A549 (cell line): ENCODE data around the gene TTC39B. TPM values are rescaled to one million over a fixed set of nuclear protein-coding genes. Genes with fewer than 3 reads are reported as not detected.

Source experiments
- ATAC-seq, 2 experiments: fragments of 200-7000 bp in 1 of 2; fragments of >200 bp in 1 of 2; cut with Nextera tagmentation in 1 of 2; cut with Tn5 transposase in 1 of 2; 3 replicates each; pipeline versions ENCODE4 v1.8.0 to v1.9.1; 2018 to 2020; ENCODE audit warnings: mild to moderate bottlenecking in 1 of 2, moderate library complexity in 1 of 2
- CTCF ChIA-PET: fragments of 300-600 bp; sonication (Branson Sonifier 250); formaldehyde crosslinking; extraction: SDS; loops from one replicate; lab custom pipeline; 2021; ENCODE audit warnings: antibody characterized with exemption, inconsistent platforms; lab: Yijun Ruan, JAX
- POLR2A ChIA-PET: fragments of 350-600 bp; formaldehyde crosslinking; extraction: SDS; loops from one replicate; lab custom pipeline; 2021; ENCODE audit warnings: antibody characterized with exemption, inconsistent platforms; lab: Yijun Ruan, JAX
- DNase-seq, 2 experiments: peaks; one replicate each; pipeline versions ENCODE4 v3.0.0 to v3.0.0-alpha.2; 2011 to 2016; ENCODE audit warnings: low read depth in 1 of 2, low spot score in 1 of 2
- FAIRE-seq: peaks from 2 replicates; lab custom pipeline; 2011; peaks lifted over from hg19 to GRCh38; lab: Jason Lieb, UNC
- H3K27ac ChIP-seq, 2 experiments: fragments of >200 bp; sonication (Bioruptor Twin); formaldehyde crosslinking; 3 replicates each; pipeline ENCODE4 v1.5.1; 2016 to 2017
- H3K4me1 ChIP-seq: fragments of >200 bp; sonication (Bioruptor Twin); formaldehyde crosslinking; 3 replicates; pipeline ENCODE4 v1.6.1; 2016
- H3K4me2 ChIP-seq: fragments of >200 bp; sonication (Bioruptor Twin); formaldehyde crosslinking; 3 replicates; pipeline ENCODE4 v1.6.1; 2016
- H3K4me3 ChIP-seq: fragments of >200 bp; sonication (Bioruptor Twin); formaldehyde crosslinking; 3 replicates; pipeline ENCODE4 v1.5.1; 2016
- H3K9me3 ChIP-seq: fragments of >200 bp; sonication (Bioruptor Twin); formaldehyde crosslinking; 3 replicates; pipeline ENCODE4 v1.6.1; 2016
- ATOH8 ChIP-seq: fragments of 250-450 bp; sonication (Bioruptor Pico); IDR thresholded peaks from 2 replicates; pipeline ENCODE4 v1.5.0; 2020; ENCODE audit warnings: low read depth, mild to moderate bottlenecking, moderate library complexity
- CBX8 ChIP-seq: fragments of 200-600 bp; sonication (generic); IDR thresholded peaks from 2 replicates; pipeline ENCODE4 v1.6.1; 2016
- CEBPB ChIP-seq, 2 experiments: fragments of >200 bp in 1 of 2; sonication (Bioruptor Twin) in 1 of 2; formaldehyde crosslinking in 1 of 2; IDR thresholded peaks; 2 replicates each; pipeline ENCODE4 v1.6.1; 2012 to 2016
- ELK1 ChIP-seq: fragments of 150-350 bp; IDR thresholded peaks from 2 replicates; pipeline ENCODE4 v1.6.1; 2014; ENCODE audit warnings: low read depth, mild to moderate bottlenecking, low read length
- HOXA7 ChIP-seq: fragments of 250-450 bp; sonication (Bioruptor Pico); IDR thresholded peaks from 2 replicates; pipeline ENCODE4 v1.5.0; 2020; ENCODE audit warnings: mild to moderate bottlenecking, moderate library complexity
- HOXB5 ChIP-seq: fragments of 250-450 bp; sonication (Bioruptor Pico); IDR thresholded peaks from 2 replicates; pipeline ENCODE4 v1.5.0; 2020; ENCODE audit warnings: mild to moderate bottlenecking, moderate library complexity
- MAFK ChIP-seq: fragments of 450-650 bp; IDR thresholded peaks from 2 replicates; pipeline ENCODE4 v1.6.1; 2014; ENCODE audit not compliant: partially characterized antibody
- MAX ChIP-seq: IDR thresholded peaks from 2 replicates; pipeline ENCODE4 v1.6.1; 2012
- MAZ ChIP-seq: fragments of 150-350 bp; IDR thresholded peaks from 2 replicates; pipeline ENCODE4 v1.6.1; 2014; ENCODE audit warnings: antibody characterized with exemption, low read depth, low read length, borderline replicate concordance
- NFE2L2 ChIP-seq: fragments of 150-350 bp; conservative IDR thresholded peaks from 2 replicates; pipeline ENCODE4 v1.6.1; 2014; ENCODE audit warnings: low read length
- NR3C1 ChIP-seq: fragments of >200 bp; sonication (Bioruptor Twin); formaldehyde crosslinking; IDR thresholded peaks from 3 replicates; pipeline ENCODE4 v1.6.1; 2017
- PHF8 ChIP-seq: fragments of 200-600 bp; sonication (generic); IDR thresholded peaks from 2 replicates; pipeline ENCODE4 v1.6.1; 2016; ENCODE audit warnings: low read depth, mild to moderate bottlenecking, antibody characterized with exemption, moderate library complexity, borderline replicate concordance
- POLR2A ChIP-seq: IDR thresholded peaks from 2 replicates; pipeline ENCODE4 v1.6.1; 2012; ENCODE audit warnings: mild to moderate bottlenecking, low read length
- POLR2AphosphoS2 ChIP-seq: conservative IDR thresholded peaks from 2 replicates; pipeline ENCODE4 v1.6.1; 2012; ENCODE audit warnings: low read length, improper control_type of control experiment, inconsistent platforms
- RAD21 ChIP-seq, 2 experiments: fragments of >200 bp in 1 of 2; sonication (Bioruptor Twin) in 1 of 2; formaldehyde crosslinking in 1 of 2; IDR thresholded peaks in 1 of 2; conservative IDR thresholded peaks in 1 of 2; 2 replicates in 1 of 2; 3 replicates in 1 of 2; pipeline ENCODE4 v1.6.1; 2012 to 2018; ENCODE audit warnings: inconsistent platforms in 1 of 2
- ZFP36 ChIP-seq: fragments of 450-650 bp; IDR thresholded peaks from 2 replicates; pipeline ENCODE4 v1.6.1; 2014; ENCODE audit warnings: borderline replicate concordance; ENCODE audit not compliant: partially characterized antibody
- ZNF302 ChIP-seq: fragments of 250-450 bp; sonication (Bioruptor Pico); IDR thresholded peaks from 2 replicates; pipeline ENCODE4 v1.9.0; 2021; ENCODE audit warnings: inconsistent platforms, mild to moderate bottlenecking, moderate library complexity
- ZSCAN20 ChIP-seq: fragments of 250-450 bp; sonication (Bioruptor Pico); IDR thresholded peaks from 2 replicates; pipeline ENCODE4 v1.8.0; 2022; ENCODE audit warnings: mild to moderate bottlenecking, moderate library complexity
- WGBS: methylation state at CpG from one replicate; pipeline ENCODE4 v1.1.6; 2017; ENCODE audit errors: missing lambda C conversion rate; 5-methylcytosine and 5-hydroxymethylcytosine counted together
- polyA plus RNA-seq, 4 experiments: library from polyadenylated mRNA; depleted of rRNA in 3 of 4; stranded (reverse); fragments of >200 nt; fragmentation: RNase III in 1 of 4; extraction: RNeasy Plus Mini Kit Qiagen cat#74134 plus additional on column Dnase treatment in 1 of 4; gene quantifications; 2 replicates in 3 of 4; 3 replicates in 1 of 4; pipeline ENCODE4 v1.2.3, GENCODE V29; 2011 to 2017
- TF ChIP-seq, protein P1 (sequence below): fragments of >200 bp; sonication (Bioruptor Twin); formaldehyde crosslinking; IDR thresholded peaks from 3 replicates; pipeline ENCODE4 v1.5.1; 2016
- TF ChIP-seq, protein P2 (sequence below): IDR thresholded peaks from 2 replicates; pipeline ENCODE4 v1.6.1; 2012; ENCODE audit warnings: low read depth, borderline replicate concordance

TTC39B gene
- polyA plus RNA-seq, 2 of the 4 experiments (the other 2 are of a cell fraction): 0.94 to 4.4 TPM

- TF ChIP-seq POLR2A (no peak), ELK1 (no peak), CBX8 (no peak), HOXA7 (no peak), MAFK (no peak), RAD21 (conservative IDR thresholded peaks at IDR 0.05 in 1 of 2, IDR thresholded peaks at IDR 0.05 in 1 of 2) (peak in 1 of 2 experiments; percentile 43; a peak in 2 of 5 replicates), POLR2AphosphoS2 (no peak), ATOH8 (CRISPR knock-in tag) (no peak), ZNF302 (CRISPR knock-in tag) (no peak)
- TF ChIP-seq, protein P1, sequence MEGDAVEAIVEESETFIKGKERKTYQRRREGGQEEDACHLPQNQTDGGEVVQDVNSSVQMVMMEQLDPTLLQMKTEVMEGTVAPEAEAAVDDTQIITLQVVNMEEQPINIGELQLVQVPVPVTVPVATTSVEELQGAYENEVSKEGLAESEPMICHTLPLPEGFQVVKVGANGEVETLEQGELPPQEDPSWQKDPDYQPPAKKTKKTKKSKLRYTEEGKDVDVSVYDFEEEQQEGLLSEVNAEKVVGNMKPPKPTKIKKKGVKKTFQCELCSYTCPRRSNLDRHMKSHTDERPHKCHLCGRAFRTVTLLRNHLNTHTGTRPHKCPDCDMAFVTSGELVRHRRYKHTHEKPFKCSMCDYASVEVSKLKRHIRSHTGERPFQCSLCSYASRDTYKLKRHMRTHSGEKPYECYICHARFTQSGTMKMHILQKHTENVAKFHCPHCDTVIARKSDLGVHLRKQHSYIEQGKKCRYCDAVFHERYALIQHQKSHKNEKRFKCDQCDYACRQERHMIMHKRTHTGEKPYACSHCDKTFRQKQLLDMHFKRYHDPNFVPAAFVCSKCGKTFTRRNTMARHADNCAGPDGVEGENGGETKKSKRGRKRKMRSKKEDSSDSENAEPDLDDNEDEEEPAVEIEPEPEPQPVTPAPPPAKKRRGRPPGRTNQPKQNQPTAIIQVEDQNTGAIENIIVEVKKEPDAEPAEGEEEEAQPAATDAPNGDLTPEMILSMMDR: peak; percentile 43
- TF ChIP-seq, protein P2, sequence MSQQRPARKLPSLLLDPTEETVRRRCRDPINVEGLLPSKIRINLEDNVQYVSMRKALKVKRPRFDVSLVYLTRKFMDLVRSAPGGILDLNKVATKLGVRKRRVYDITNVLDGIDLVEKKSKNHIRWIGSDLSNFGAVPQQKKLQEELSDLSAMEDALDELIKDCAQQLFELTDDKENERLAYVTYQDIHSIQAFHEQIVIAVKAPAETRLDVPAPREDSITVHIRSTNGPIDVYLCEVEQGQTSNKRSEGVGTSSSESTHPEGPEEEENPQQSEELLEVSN: no peak
- CTCF ChIA-PET: interaction anchor here (1.1 to 1.6 kb wide), 7 partner anchors 8 to 125 kb away, joined by 3 to 6 read pairs (median 4); no protein-coding TSS in a partner anchor
- DNase-seq: peak; percentile 13 to 67
- no peak overlapping the region for H3K4me2 ChIP-seq
- no peak overlapping the region for H3K4me3 ChIP-seq
- H3K27ac ChIP-seq: no peak overlapping the region
- H3K4me1 ChIP-seq: no peaks in the 10 kb centered on the region
- 38% methylated on average over 13 of the region's 13 CpGs for whole genome bisulfite sequencing
- H3K9me3 ChIP-seq: no peaks in the 10 kb centered on the region
- ATAC-seq: peak; percentile 43 to 86; a peak in 4 of 6 replicates
- no peak for FAIRE-seq
- POLR2A ChIA-PET: no interaction called here
These were observed 75.0 kb downstream of the TTC39B start for GRCh38 chr9:15231788-15232635.

DNA sequence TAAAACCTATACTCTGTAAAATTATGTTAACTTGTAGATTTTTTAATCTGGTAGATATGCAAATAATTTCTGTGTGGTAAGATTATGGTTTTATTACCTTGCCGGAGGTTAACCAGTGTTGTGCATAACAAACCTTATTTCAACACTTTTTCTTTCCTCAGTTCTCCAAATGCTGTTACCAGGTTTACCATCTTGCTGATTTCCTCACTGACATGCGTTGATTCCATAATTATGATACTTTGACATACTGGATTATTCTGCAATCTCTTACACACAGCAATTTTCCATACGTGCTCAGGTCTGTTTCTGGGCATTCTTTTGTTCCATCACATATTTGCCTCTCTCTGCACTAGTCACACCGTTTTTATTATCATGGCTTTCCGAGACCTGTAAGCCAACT is 77.6 kb downstream of the TTC39B start:
- CTCF ChIA-PET: no interaction called here
- H3K9me3 ChIP-seq: no peaks in the 10 kb centered on the region
- POLR2A ChIA-PET: no interaction called here
- TF ChIP-seq NR3C1 (no peak), ZNF302 (CRISPR knock-in tag) (no peak), NFE2L2 (no peak)
- TF ChIP-seq, all 56 proteins: peak for 0
- Histone ChIP-seq H3K4me2 (no peak overlapping the region), H3K4me3 (no peak overlapping the region), H3K27ac (no peak overlapping the region), H3K4me1 (no peaks in the 10 kb centered on the region)
- FAIRE-seq (no peak), DNase-seq (no peak), ATAC-seq (no peak)
- WGBS: 78% methylated on average over 5 of the region's 5 CpGs

- ATAC-seq (no peak), FAIRE-seq (no peak), DNase-seq (no peak)
- CTCF ChIA-PET: no interaction called here
- POLR2A ChIA-PET: no interaction called here
- no peak overlapping the region for H3K27ac ChIP-seq
- no peaks in the 10 kb centered on the region for H3K4me1 ChIP-seq
- TF ChIP-seq RAD21 (conservative IDR thresholded peaks at IDR 0.05 in 1 of 2, IDR thresholded peaks at IDR 0.05 in 1 of 2) (no peak), CEBPB (IDR thresholded peaks at IDR 0.05) (no peak), PHF8 (no peak), HOXB5 (CRISPR knock-in tag) (no peak), MAX (no peak), MAZ (no peak), HOXA7 (no peak), ZSCAN20 (CRISPR knock-in tag) (no peak), ZFP36 (no peak)
- TF ChIP-seq, protein P1: no peak
- no peak overlapping the region for H3K4me3 ChIP-seq
- no peak overlapping the region for H3K4me2 ChIP-seq
- WGBS: 74% methylated on average over 4 of the region's 4 CpGs
- H3K9me3 ChIP-seq: no peaks in the 10 kb centered on the region
These were observed 79.5 kb downstream of the TTC39B start for GRCh38 chr9:15227491-15227890.
